Type B pancreatic cell (in vitro differentiated cells): ENCODE measurements around the gene TMEM132D. TPM values are rescaled to one million over a fixed set of nuclear protein-coding genes. Genes with fewer than 3 reads are reported as not detected.

Experiments used
- DNase-seq: peaks from one replicate; pipeline ENCODE4 v3.0.0; 2021; ENCODE audit warnings: mixed read lengths; ENCODE audit not compliant: unreplicated experiment; ENCODE audit errors: extremely low spot score
- H3K27ac Mint-ChIP-seq: 2 replicates; pipeline ENCODE4 v1.8.0; 2021; ENCODE audit warnings: mild to moderate bottlenecking, mixed read lengths
- H3K27me3 Mint-ChIP-seq: 2 replicates; pipeline ENCODE4 v1.8.0; 2021; ENCODE audit warnings: mixed read lengths
- H3K36me3 Mint-ChIP-seq: 2 replicates; pipeline ENCODE4 v1.8.0; 2021; ENCODE audit warnings: mixed read lengths
- H3K4me1 Mint-ChIP-seq: one replicate; pipeline ENCODE4 v1.8.0; 2021; ENCODE audit warnings: mixed read lengths; ENCODE audit not compliant: unreplicated experiment
- H3K4me3 Mint-ChIP-seq: 2 replicates; pipeline ENCODE4 v1.8.0; 2021; ENCODE audit warnings: mild to moderate bottlenecking, mixed read lengths
- H3K9me3 Mint-ChIP-seq: 2 replicates; pipeline ENCODE4 v1.8.0; 2021; ENCODE audit warnings: mixed read lengths
- CTCF ChIP-seq: fragments of 200-600 bp; sonication (generic); conservative IDR thresholded peaks from 2 replicates; pipeline ENCODE4 v1.5.0; 2021; ENCODE audit warnings: antibody characterized with exemption, mild to moderate bottlenecking
- total RNA-seq: library from RNA; stranded (reverse); gene quantifications from 2 replicates; pipeline ENCODE4 v1.2.1, GENCODE V29; 2021; ENCODE audit warnings: low replicate concordance

TMEM132D gene
- total RNA-seq, 1 donor from 2014 or later: 1.8 TPM

- Mint-ChIP-seq H3K4me1 (no peaks in the 10 kb centered on the region), H3K27ac (no peak overlapping the region), H3K9me3 (no peaks in the 10 kb centered on the region), H3K27me3 (peaks cover 7% of the 10 kb centered on the region), H3K4me3 (no peak overlapping the region), H3K36me3 (no peaks in the 10 kb centered on the region)
- DNase-seq: no peak
- TF ChIP-seq CTCF: no peak
Observed at GRCh38 chr12:129720618-129721017, 183.2 kb downstream of the TMEM132D start.

GRCh38 chr12:129719416-129719815 lies 184.4 kb downstream of the TMEM132D start:
- H3K4me1 Mint-ChIP-seq: no peaks in the 10 kb centered on the region
- H3K27me3 Mint-ChIP-seq: peaks cover 7% of the 10 kb centered on the region
- H3K36me3 Mint-ChIP-seq: no peaks in the 10 kb centered on the region
- no peak overlapping the region for H3K27ac Mint-ChIP-seq
- DNase-seq: no peak
- no peak for TF ChIP-seq CTCF
- H3K4me3 Mint-ChIP-seq: no peak overlapping the region
- no peaks in the 10 kb centered on the region for H3K9me3 Mint-ChIP-seq

- DNase-seq: no peak
- Mint-ChIP-seq H3K36me3 (no peaks in the 10 kb centered on the region), H3K9me3 (no peaks in the 10 kb centered on the region), H3K4me1 (no peaks in the 10 kb centered on the region), H3K27me3 (peaks cover 7% of the 10 kb centered on the region), H3K4me3 (no peak overlapping the region), H3K27ac (no peak overlapping the region)
- no peak for TF ChIP-seq CTCF
Observed at GRCh38 chr12:129717438-129717837, 186.4 kb downstream of the TMEM132D start.

- H3K27me3 Mint-ChIP-seq: peaks cover 5% of the 10 kb centered on the region
- TF ChIP-seq CTCF: no peak
- no peak overlapping the region for H3K27ac Mint-ChIP-seq
- no peak for DNase-seq
- H3K4me3 Mint-ChIP-seq: no peak overlapping the region
- no peaks in the 10 kb centered on the region for H3K9me3 Mint-ChIP-seq
- H3K36me3 Mint-ChIP-seq: no peaks in the 10 kb centered on the region
- H3K4me1 Mint-ChIP-seq: no peaks in the 10 kb centered on the region
Observed at GRCh38 chr12:129716825-129717224, 187.0 kb downstream of the TMEM132D start.

GRCh38 chr12:129706716-129707115 lies 197.1 kb downstream of the TMEM132D start:
- H3K9me3 Mint-ChIP-seq: peaks cover 14% of the 10 kb centered on the region
- no peaks in the 10 kb centered on the region for H3K27me3 Mint-ChIP-seq
- H3K4me1 Mint-ChIP-seq: no peaks in the 10 kb centered on the region
- no peaks in the 10 kb centered on the region for H3K36me3 Mint-ChIP-seq
- DNase-seq: no peak
- no peak for TF ChIP-seq CTCF
- H3K27ac Mint-ChIP-seq: no peak overlapping the region
- H3K4me3 Mint-ChIP-seq: no peak overlapping the region

- Mint-ChIP-seq H3K4me3 (no peak overlapping the region), H3K27me3 (no peaks in the 10 kb centered on the region), H3K4me1 (no peaks in the 10 kb centered on the region), H3K36me3 (no peaks in the 10 kb centered on the region), H3K9me3 (peaks cover 8% of the 10 kb centered on the region), H3K27ac (no peak overlapping the region)
- TF ChIP-seq CTCF: no peak
- no peak for DNase-seq
Observed at GRCh38 chr12:129704232-129704830, 199.5 kb downstream of the TMEM132D start.
